GM10266 (cell line): ENCODE results near the gene NFIA.

Source experiments
- DNase-seq: peaks from one replicate; pipeline ENCODE4 v3.0.0; 2012; ENCODE audit errors: extremely low spot score
- TF ChIP-seq, protein P1 (sequence below): IDR thresholded peaks from 2 replicates; pipeline ENCODE4 v1.5.1; 2012; ENCODE audit warnings: mild to moderate bottlenecking, low read depth; ENCODE audit not compliant: control insufficient read depth, insufficient read depth; ENCODE audit errors: missing control alignments

The NFIA gene

GRCh38 chr1:61494000-61494399, 411.6 kb downstream of the NFIA start:
- DNase-seq = no peak
- TF ChIP-seq, protein P1, sequence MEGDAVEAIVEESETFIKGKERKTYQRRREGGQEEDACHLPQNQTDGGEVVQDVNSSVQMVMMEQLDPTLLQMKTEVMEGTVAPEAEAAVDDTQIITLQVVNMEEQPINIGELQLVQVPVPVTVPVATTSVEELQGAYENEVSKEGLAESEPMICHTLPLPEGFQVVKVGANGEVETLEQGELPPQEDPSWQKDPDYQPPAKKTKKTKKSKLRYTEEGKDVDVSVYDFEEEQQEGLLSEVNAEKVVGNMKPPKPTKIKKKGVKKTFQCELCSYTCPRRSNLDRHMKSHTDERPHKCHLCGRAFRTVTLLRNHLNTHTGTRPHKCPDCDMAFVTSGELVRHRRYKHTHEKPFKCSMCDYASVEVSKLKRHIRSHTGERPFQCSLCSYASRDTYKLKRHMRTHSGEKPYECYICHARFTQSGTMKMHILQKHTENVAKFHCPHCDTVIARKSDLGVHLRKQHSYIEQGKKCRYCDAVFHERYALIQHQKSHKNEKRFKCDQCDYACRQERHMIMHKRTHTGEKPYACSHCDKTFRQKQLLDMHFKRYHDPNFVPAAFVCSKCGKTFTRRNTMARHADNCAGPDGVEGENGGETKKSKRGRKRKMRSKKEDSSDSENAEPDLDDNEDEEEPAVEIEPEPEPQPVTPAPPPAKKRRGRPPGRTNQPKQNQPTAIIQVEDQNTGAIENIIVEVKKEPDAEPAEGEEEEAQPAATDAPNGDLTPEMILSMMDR = no peak

GRCh38 chr1:61496501-61496900, 414.1 kb downstream of the NFIA start:
- no peak for DNase-seq

GRCh38 chr1:61497013-61497412, 414.7 kb downstream of the NFIA start:
- TF ChIP-seq, protein P1 = no peak
- DNase-seq = no peak

More at GRCh38 chr1:61496501-61496900, 414.1 kb downstream of the NFIA start:
- TF ChIP-seq, protein P1 = no peak

DNA sequence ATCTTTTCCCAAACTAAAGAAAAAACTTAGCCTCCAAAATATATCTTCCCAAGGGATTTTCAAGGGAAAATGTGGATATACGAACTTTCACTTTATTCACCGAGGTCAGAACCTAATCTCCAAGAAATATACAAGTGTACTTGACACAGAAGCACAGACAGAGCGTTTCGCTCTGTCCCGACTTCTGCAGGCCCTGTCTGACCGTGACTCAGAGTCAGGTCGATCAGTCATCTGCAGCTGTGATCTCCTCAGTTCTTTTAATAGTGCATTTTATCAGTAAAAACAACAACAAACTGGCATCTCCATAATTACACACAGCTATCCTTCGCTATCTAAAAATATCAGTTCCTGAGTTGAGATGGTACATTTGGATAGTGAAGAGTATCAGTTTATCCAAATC, 416.0 kb downstream of the NFIA start:
- no peak for DNase-seq

GRCh38 chr1:61501971-61502916, 419.9 kb downstream of the NFIA start:
- no peak for DNase-seq
- TF ChIP-seq, protein P1 = no peak

More for the DNA sequence above, 416.0 kb downstream of the NFIA start:
- TF ChIP-seq, protein P1 = no peak

- TF ChIP-seq, protein P1 = no peak
- no peak for DNase-seq
These were observed 421.9 kb downstream of the NFIA start for GRCh38 chr1:61504305-61504704.

DNA sequence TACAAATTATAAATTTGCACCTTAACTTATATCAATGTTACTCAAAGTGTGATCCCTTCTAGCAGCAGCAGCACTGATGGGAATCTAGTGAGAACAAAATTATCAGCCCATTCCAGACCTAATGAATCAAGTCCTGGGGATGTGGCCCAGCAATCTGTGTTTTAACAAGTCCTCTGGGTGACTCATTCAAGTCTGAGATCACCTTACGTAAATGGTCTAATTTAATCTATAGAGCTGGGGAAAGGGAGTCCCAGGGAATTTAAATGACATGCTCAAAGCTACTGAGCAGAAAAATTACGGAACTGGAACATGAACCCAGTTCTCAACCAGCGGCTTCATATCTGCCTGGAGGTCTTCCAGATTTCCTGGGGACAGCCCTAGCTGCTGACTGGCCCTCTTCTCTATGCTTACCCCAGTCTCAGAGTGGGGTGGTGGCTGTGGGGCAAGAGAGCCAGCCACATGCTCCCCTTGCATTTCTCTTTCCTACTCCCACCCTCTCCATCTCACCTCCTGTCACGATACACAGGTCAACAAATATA, 422.6 kb downstream of the NFIA start:
- no peak for DNase-seq
- TF ChIP-seq, protein P1 = no peak
